H9 (cell line): Measurements from ENCODE around the gene SOCS3. TPM values are rescaled to one million over a fixed set of nuclear protein-coding genes. Genes with fewer than 3 reads are reported as not detected.

Source experiments
- DNase-seq: peaks from one replicate; pipeline ENCODE4 v3.0.0-alpha.2; 2017
- H2AFZ ChIP-seq: one replicate; pipeline ENCODE4 v1.6.1; 2013; ENCODE audit warnings: mild to moderate bottlenecking, low read length, control low read depth, moderate library complexity
- H2AK5ac ChIP-seq: 2 replicates; pipeline ENCODE4 v1.6.1; 2013; ENCODE audit warnings: low read length, control low read depth, mixed read lengths; ENCODE audit not compliant: insufficient read length
- H2BK120ac ChIP-seq: one replicate; pipeline ENCODE4 v1.6.1; 2013; ENCODE audit warnings: low read depth, mild to moderate bottlenecking, low read length, control low read depth, inconsistent platforms; ENCODE audit not compliant: poor library complexity, severe bottlenecking
- H2BK12ac ChIP-seq: 2 replicates; pipeline ENCODE4 v1.6.1; 2013; ENCODE audit warnings: low read length, control low read depth, mixed read lengths, low read depth; ENCODE audit not compliant: insufficient read length
- H2BK15ac ChIP-seq: 2 replicates; pipeline ENCODE4 v1.6.1; 2013; ENCODE audit warnings: low read depth, low read length, control low read depth
- H2BK20ac ChIP-seq: one replicate; pipeline ENCODE4 v1.6.1; 2013; ENCODE audit warnings: low read depth, mild to moderate bottlenecking, low read length, control low read depth, inconsistent platforms; ENCODE audit not compliant: poor library complexity, severe bottlenecking
- H2BK5ac ChIP-seq: 2 replicates; pipeline ENCODE4 v1.6.1; 2013; ENCODE audit warnings: low read length, control low read depth, mixed read lengths; ENCODE audit not compliant: insufficient read length
- H3K14ac ChIP-seq: 2 replicates; pipeline ENCODE4 v1.6.1; 2013; ENCODE audit warnings: low read length, control low read depth; ENCODE audit not compliant: insufficient read depth
- H3K18ac ChIP-seq: 2 replicates; pipeline ENCODE4 v1.6.1; 2013; ENCODE audit warnings: low read depth, mild to moderate bottlenecking, mixed read lengths, low read length, control low read depth; ENCODE audit not compliant: insufficient read length
- H3K23ac ChIP-seq: 2 replicates; pipeline ENCODE4 v1.6.1; 2013; ENCODE audit warnings: low read length, control low read depth, mixed read lengths, low read depth; ENCODE audit not compliant: insufficient read length
- H3K23me2 ChIP-seq: 2 replicates; pipeline ENCODE4 v1.6.1; 2013; ENCODE audit warnings: low read depth, mild to moderate bottlenecking, mixed read lengths, low read length, control low read depth; ENCODE audit not compliant: insufficient read length, poor library complexity, severe bottlenecking
- H3K27ac ChIP-seq: 2 replicates; pipeline ENCODE4 v1.5.1; 2013; ENCODE audit warnings: low read length, control low read depth, mixed read lengths, low read depth; ENCODE audit not compliant: insufficient read length
- H3K27me3 ChIP-seq: 2 replicates; pipeline ENCODE4 v1.6.1; 2013; ENCODE audit warnings: low read length, control low read depth, inconsistent platforms; ENCODE audit not compliant: insufficient read depth
- H3K4ac ChIP-seq: 2 replicates; pipeline ENCODE4 v1.6.1; 2013; ENCODE audit warnings: low read depth, mild to moderate bottlenecking, control low read depth, inconsistent platforms, low read length, moderate library complexity
- H3K4me1 ChIP-seq: 2 replicates; pipeline ENCODE4 v1.6.1; 2013; ENCODE audit warnings: low read length, control low read depth, inconsistent platforms; ENCODE audit not compliant: insufficient read depth
- H3K4me2 ChIP-seq: 2 replicates; pipeline ENCODE4 v1.6.1; 2013; ENCODE audit warnings: low read length, control low read depth, mixed read lengths; ENCODE audit not compliant: insufficient read length, insufficient read depth
- H3K56ac ChIP-seq: 2 replicates; pipeline ENCODE4 v1.6.1; 2013; ENCODE audit warnings: low read depth, mild to moderate bottlenecking, mixed read lengths, low read length, control low read depth; ENCODE audit not compliant: insufficient read length
- H3K79me1 ChIP-seq: 2 replicates; pipeline ENCODE4 v1.6.1; 2013; ENCODE audit warnings: low read depth, mild to moderate bottlenecking, moderate library complexity, low read length, control low read depth, inconsistent platforms; ENCODE audit not compliant: insufficient read depth, poor library complexity, severe bottlenecking
- H3K79me2 ChIP-seq: 2 replicates; pipeline ENCODE4 v1.6.1; 2013; ENCODE audit warnings: low read length, control low read depth, inconsistent platforms; ENCODE audit not compliant: insufficient read depth
- H3K9ac ChIP-seq: 2 replicates; pipeline ENCODE4 v1.6.1; 2013; ENCODE audit warnings: low read length, control low read depth, mixed read lengths; ENCODE audit not compliant: insufficient read length; ENCODE audit errors: extremely low read depth
- H3K9me3 ChIP-seq: one replicate; pipeline ENCODE4 v1.6.1; 2013; ENCODE audit warnings: low read depth, low read length, inconsistent platforms; ENCODE audit not compliant: control insufficient read depth
- H3T11ph ChIP-seq: one replicate; pipeline ENCODE4 v1.6.1; 2013; ENCODE audit warnings: mild to moderate bottlenecking, low read length, control low read depth, inconsistent platforms
- H4K20me1 ChIP-seq: one replicate; pipeline ENCODE4 v1.6.1; 2013; ENCODE audit not compliant: control insufficient read depth, insufficient read length, insufficient read depth
- H4K5ac ChIP-seq: 2 replicates; pipeline ENCODE4 v1.6.1; 2013; ENCODE audit warnings: low read depth, mild to moderate bottlenecking, mixed read lengths, low read length, control low read depth; ENCODE audit not compliant: insufficient read length
- H4K8ac ChIP-seq: replicated peaks from 2 replicates; pipeline ENCODE4 v1.6.1; 2013; ENCODE audit warnings: low read length, control low read depth, mixed read lengths, low read depth; ENCODE audit not compliant: insufficient read length
- H4K91ac ChIP-seq: 2 replicates; pipeline ENCODE4 v1.6.1; 2013; ENCODE audit warnings: low read depth, mild to moderate bottlenecking, moderate library complexity, mixed read lengths, low read length, control low read depth; ENCODE audit not compliant: insufficient read length
- H3K27ac Mint-ChIP-seq, 3 experiments: 2 replicates in 2 of 3; 3 replicates in 1 of 3; pipeline ENCODE4 v1.8.0; 2020 to 2021; ENCODE audit warnings: mixed read lengths in 3 of 3, mild to moderate bottlenecking in 1 of 3, moderate library complexity in 1 of 3
- H3K27me3 Mint-ChIP-seq: 2 replicates; pipeline ENCODE4 v1.8.0; 2021; ENCODE audit warnings: low read depth, mild to moderate bottlenecking, moderate library complexity, mixed read lengths
- H3K36me3 Mint-ChIP-seq, 3 experiments: 2 replicates in 2 of 3; 3 replicates in 1 of 3; pipeline ENCODE4 v1.8.0; 2020 to 2021; ENCODE audit warnings: low read depth in 3 of 3, mixed read lengths in 3 of 3; ENCODE audit not compliant: insufficient read depth in 1 of 3
- H3K4me1 Mint-ChIP-seq, 2 experiments: 2 replicates each; pipeline ENCODE4 v1.8.0; 2020; ENCODE audit warnings: mixed read lengths in 2 of 2
- H3K4me3 Mint-ChIP-seq, 2 experiments: 2 replicates in 1 of 2; 3 replicates in 1 of 2; pipeline ENCODE4 v1.8.0; 2020 to 2021; ENCODE audit warnings: mild to moderate bottlenecking in 2 of 2, mixed read lengths in 2 of 2, moderate library complexity in 1 of 2
- H3K9me3 Mint-ChIP-seq, 2 experiments: 2 replicates in 1 of 2; 3 replicates in 1 of 2; pipeline ENCODE4 v1.8.0; 2020; ENCODE audit warnings: mild to moderate bottlenecking in 2 of 2, mixed read lengths in 2 of 2, moderate library complexity in 1 of 2
- WGBS: extraction: QIAGEN DNeasy Blood & Tissue Kit; methylation state at CpG from one replicate; pipeline ENCODE4 v1.1.7; 2013; ENCODE audit warnings: missing lambda C conversion rate, low lambda C conversion rate, mixed read lengths; ENCODE audit not compliant: insufficient read length; ENCODE audit errors: extremely low coverage; 5-methylcytosine and 5-hydroxymethylcytosine counted together
- total RNA-seq: library from RNA; stranded (reverse); gene quantifications from 2 replicates; pipeline ENCODE4 v1.2.1, GENCODE V29; 2021
- TF ChIP-seq, protein P1 (sequence below): fragments of 200-600 bp; sonication (generic); conservative IDR thresholded peaks from 3 replicates; pipeline ENCODE4 v1.8.0; 2021; ENCODE audit warnings: antibody characterized with exemption, mild to moderate bottlenecking

The SOCS3 gene
- total RNA-seq, 1 experiment from 2014 or later, result 9.5 TPM

DNA sequence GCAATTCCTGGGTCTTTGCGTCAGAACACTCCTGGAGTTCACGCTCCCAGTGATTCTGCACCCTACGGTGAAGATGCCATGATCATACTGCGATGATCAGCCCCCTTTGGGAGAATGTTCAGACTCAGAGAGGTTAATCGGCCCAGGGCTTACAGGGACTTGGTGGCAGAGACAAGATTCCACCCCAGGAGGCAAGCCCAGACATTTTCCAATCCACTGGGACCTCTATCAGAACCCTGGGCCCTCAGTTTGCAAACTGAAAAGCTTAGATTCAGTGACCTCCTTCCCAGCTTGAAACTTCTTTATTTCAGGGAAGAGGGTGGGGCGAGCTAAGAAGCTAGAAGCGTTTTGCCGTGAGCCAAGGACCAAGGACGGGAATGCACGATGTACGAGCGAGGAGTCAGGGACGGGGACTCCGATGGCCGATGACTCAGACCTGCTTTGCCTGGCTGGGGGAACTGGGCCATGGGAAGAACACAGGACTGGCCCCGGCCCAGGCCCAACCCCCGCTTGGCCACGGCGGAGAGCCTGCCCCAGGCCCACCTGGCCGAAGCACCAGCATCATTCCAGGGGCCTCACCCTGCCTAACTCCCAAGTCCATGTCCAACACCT is 34.7 kb downstream of the SOCS3 start:
- Histone ChIP-seq H3K9me3 (no peaks in the 10 kb centered on the region), H3K9ac (no peak overlapping the region), H2BK15ac (0 out of 2 replicates have a peak overlapping the region, but pooled peaks have one; percentile 53), H2AK5ac (no peak overlapping the region), H2AFZ (no peak overlapping the region), H4K20me1 (no peaks in the 10 kb centered on the region), H3K18ac (peak overlapping the region; percentile 75), H3T11ph (no peak overlapping the region), H3K4ac (no peak overlapping the region), H3K23ac (no peak overlapping the region), H3K27me3 (no peaks in the 10 kb centered on the region), H4K91ac (no peak overlapping the region), H2BK12ac (peak overlapping the region; percentile 15), H4K5ac (no peak overlapping the region), H3K27ac (no peak overlapping the region), H3K56ac (no peak overlapping the region), H2BK20ac (no peak overlapping the region), H2BK5ac (no peak overlapping the region), H4K8ac (no peak overlapping the region), H3K14ac (peak overlapping the region; percentile 58), H3K4me1 (peaks cover 7% of the 10 kb centered on the region; the same call in 1 of the 2 replicates), H3K79me2 (no peaks in the 10 kb centered on the region), H3K4me2 (peak overlapping the region; percentile 20), H3K79me1 (no peaks in the 10 kb centered on the region), H3K23me2 (no peaks in the 10 kb centered on the region), H2BK120ac (no peak overlapping the region)
- Mint-ChIP-seq H3K36me3 (no peaks in the 10 kb centered on the region), H3K4me3 (no peak overlapping the region; a peak in 2 of 5 replicates), H3K9me3 (no peaks in the 10 kb centered on the region), H3K27ac (peak overlapping the region in 1 of 3 experiments; percentile 84; a peak in 1 of 7 replicates), H3K27me3 (peaks cover 2% of the 10 kb centered on the region; the same call in 1 of the 2 replicates), H3K4me1 (peaks cover 24 to 30% of the 10 kb centered on the region in 2 experiments)
- DNase-seq, result no peak
- TF ChIP-seq, protein P1, sequence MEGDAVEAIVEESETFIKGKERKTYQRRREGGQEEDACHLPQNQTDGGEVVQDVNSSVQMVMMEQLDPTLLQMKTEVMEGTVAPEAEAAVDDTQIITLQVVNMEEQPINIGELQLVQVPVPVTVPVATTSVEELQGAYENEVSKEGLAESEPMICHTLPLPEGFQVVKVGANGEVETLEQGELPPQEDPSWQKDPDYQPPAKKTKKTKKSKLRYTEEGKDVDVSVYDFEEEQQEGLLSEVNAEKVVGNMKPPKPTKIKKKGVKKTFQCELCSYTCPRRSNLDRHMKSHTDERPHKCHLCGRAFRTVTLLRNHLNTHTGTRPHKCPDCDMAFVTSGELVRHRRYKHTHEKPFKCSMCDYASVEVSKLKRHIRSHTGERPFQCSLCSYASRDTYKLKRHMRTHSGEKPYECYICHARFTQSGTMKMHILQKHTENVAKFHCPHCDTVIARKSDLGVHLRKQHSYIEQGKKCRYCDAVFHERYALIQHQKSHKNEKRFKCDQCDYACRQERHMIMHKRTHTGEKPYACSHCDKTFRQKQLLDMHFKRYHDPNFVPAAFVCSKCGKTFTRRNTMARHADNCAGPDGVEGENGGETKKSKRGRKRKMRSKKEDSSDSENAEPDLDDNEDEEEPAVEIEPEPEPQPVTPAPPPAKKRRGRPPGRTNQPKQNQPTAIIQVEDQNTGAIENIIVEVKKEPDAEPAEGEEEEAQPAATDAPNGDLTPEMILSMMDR, result no peak
- no CpG with 5 or more reads among the region's 20 CpGs for WGBS
